OCI-LY7 (cell line): ENCODE measurements around the gene CENPP.

Experiments used
- CTCF ChIP-seq: fragments of 200-600 bp; sonication (generic); conservative IDR thresholded peaks from 2 replicates; pipeline ENCODE4 v1.5.1; 2014; ENCODE audit warnings: mild to moderate bottlenecking, antibody characterized with exemption, low read length, moderate library complexity, mixed read lengths
- EZH2phosphoT487 ChIP-seq: fragments of 200-600 bp; sonication (generic); IDR thresholded peaks from 2 replicates; pipeline ENCODE4 v1.6.1; 2018; ENCODE audit warnings: low read depth, borderline replicate concordance, mild to moderate bottlenecking, mixed run types, antibody characterized with exemption, low read length, moderate library complexity, mixed read lengths

- no peak for TF ChIP-seq CTCF
- no peak for TF ChIP-seq EZH2phosphoT487
Observed at GRCh38 chr9:92385953-92386352, 60.2 kb downstream of the CENPP start.
